Mesothelial cell of epicardium (in vitro differentiated cells): Measurements from ENCODE around the gene TUSC7. TPM values are rescaled to one million over a fixed set of nuclear protein-coding genes. Genes with fewer than 3 reads are reported as not detected.

ENCODE experiments used
- DNase-seq, 2 experiments: peaks; one replicate each; pipeline ENCODE4 v3.0.0; 2021; ENCODE audit warnings: low spot score in 2 of 2; ENCODE audit not compliant: unreplicated experiment in 2 of 2
- H3K27ac Mint-ChIP-seq: 2 replicates; pipeline ENCODE4 v1.8.0; 2021; ENCODE audit warnings: mixed read lengths
- H3K27me3 Mint-ChIP-seq: 2 replicates; pipeline ENCODE4 v1.8.0; 2021; ENCODE audit warnings: low read depth, mixed read lengths
- H3K36me3 Mint-ChIP-seq: 2 replicates; pipeline ENCODE4 v1.8.0; 2021; ENCODE audit warnings: mixed read lengths
- H3K4me1 Mint-ChIP-seq: 2 replicates; pipeline ENCODE4 v1.8.0; 2021; ENCODE audit warnings: mixed read lengths
- H3K4me3 Mint-ChIP-seq: 2 replicates; pipeline ENCODE4 v1.8.0; 2021; ENCODE audit warnings: mild to moderate bottlenecking, moderate library complexity, mixed read lengths
- H3K9me3 Mint-ChIP-seq: 2 replicates; pipeline ENCODE4 v1.8.0; 2021; ENCODE audit warnings: mixed read lengths
- CTCF ChIP-seq: fragments of 200-600 bp; sonication (generic); IDR thresholded peaks from one replicate; pipeline ENCODE4 v1.5.0; 2021; ENCODE audit warnings: antibody characterized with exemption; ENCODE audit not compliant: unreplicated experiment
- total RNA-seq: library from RNA; stranded (reverse); gene quantifications from 3 replicates; pipeline ENCODE4 v1.2.1, GENCODE V29; 2021

The TUSC7 gene
- total RNA-seq, 1 donor from 2014 or later: not detected

DNA sequence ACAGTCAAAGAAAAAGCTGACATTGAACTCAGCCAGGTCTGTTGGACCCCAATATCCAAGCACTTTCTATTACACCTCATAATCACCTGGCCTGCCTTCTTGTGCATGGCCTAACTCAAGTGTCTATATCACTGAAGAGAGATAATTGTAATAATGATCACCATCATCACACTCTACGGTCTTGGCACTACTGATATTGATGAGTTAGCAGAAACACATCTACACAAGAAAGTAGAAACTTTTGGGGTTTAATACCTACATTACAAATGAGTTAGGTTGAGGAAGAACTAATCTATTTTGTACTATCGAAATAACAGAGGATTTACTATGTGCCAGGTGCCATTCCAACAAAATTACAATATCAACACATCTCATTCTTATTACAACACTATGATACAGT, 30.7 kb downstream of the TUSC7 start:
- Mint-ChIP-seq H3K27me3 (peaks cover 14% of the 10 kb centered on the region), H3K36me3 (no peaks in the 10 kb centered on the region), H3K9me3 (peaks cover 12% of the 10 kb centered on the region), H3K4me1 (peaks cover 2% of the 10 kb centered on the region), H3K4me3 (no peak overlapping the region), H3K27ac (no peak overlapping the region)
- DNase-seq: no peak
- no peak for TF ChIP-seq CTCF

DNA sequence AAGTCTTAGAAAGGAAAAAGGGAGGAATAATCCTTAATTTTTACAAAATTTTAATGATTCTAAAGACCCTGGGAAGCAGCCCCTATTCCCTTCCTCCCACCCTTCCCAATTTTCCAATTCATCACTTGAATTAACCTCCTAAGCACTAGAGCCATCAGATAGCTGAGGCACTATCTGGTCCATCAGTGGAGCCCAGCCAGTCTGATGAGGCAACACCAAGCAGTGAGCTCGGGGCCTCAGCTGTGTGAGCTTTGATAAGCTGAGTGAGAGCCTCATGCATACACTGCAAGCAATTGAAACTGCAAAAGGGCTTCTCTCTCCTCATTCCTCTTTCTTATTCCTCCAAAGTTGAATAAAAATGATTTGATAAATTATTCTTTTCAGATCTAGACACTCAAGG, 31.9 kb downstream of the TUSC7 start:
- no peak overlapping the region for H3K4me3 Mint-ChIP-seq
- TF ChIP-seq CTCF: no peak
- peaks cover 22% of the 10 kb centered on the region for H3K27me3 Mint-ChIP-seq
- peaks cover 2% of the 10 kb centered on the region for H3K4me1 Mint-ChIP-seq
- DNase-seq: no peak
- H3K9me3 Mint-ChIP-seq: peaks cover 3% of the 10 kb centered on the region
- no peaks in the 10 kb centered on the region for H3K36me3 Mint-ChIP-seq
- H3K27ac Mint-ChIP-seq: no peak overlapping the region

DNA sequence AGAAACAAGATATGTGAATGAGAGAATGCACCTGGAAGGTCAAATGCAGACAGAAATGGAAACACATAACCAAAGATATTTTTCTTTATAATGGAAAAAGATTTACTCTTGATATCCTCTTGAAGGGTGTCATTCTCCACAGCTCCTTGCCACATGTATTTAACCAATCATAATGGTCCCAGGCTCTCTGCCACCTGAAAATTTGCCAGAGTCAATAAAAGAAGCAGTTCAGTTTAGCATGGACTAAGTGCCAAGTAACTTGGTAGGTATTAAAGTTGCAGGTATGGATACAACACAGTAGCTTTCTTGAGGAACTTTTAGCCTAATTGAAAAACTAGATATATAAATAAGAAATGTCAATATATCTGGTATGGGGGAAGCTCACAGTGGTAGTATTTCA, 33.5 kb downstream of the TUSC7 start:
- peaks cover 2% of the 10 kb centered on the region for H3K4me1 Mint-ChIP-seq
- no peaks in the 10 kb centered on the region for H3K9me3 Mint-ChIP-seq
- peaks cover 22% of the 10 kb centered on the region for H3K27me3 Mint-ChIP-seq
- no peak for DNase-seq
- H3K27ac Mint-ChIP-seq: no peak overlapping the region
- H3K36me3 Mint-ChIP-seq: no peaks in the 10 kb centered on the region
- no peak overlapping the region for H3K4me3 Mint-ChIP-seq
- no peak for TF ChIP-seq CTCF

- Mint-ChIP-seq H3K4me1 (peaks cover 7% of the 10 kb centered on the region), H3K4me3 (no peak overlapping the region), H3K9me3 (no peaks in the 10 kb centered on the region), H3K36me3 (no peaks in the 10 kb centered on the region), H3K27ac (no peak overlapping the region), H3K27me3 (peaks cover 14% of the 10 kb centered on the region)
- TF ChIP-seq CTCF: no peak
- DNase-seq: no peak
These were observed 39.8 kb downstream of the TUSC7 start for GRCh38 chr3:116749388-116749787.

DNA sequence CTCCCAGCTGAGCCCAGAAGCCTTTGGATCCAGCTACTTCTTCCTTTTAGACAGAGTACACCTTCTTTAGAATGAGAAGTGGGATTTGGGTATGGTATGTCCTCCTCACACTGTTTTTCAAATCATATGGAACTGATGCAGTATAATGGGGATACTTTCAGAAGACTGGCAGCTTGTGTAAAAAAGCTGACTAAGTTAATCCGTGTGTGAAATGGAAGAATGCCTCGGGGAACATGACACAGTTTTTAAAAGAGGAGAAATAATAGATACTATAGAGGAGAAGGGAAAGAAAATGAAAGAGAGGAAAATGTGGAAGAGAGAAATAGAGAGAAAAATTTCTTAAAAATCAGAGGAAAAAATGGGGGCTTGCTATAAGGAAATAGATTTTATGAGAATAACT, 47.7 kb downstream of the TUSC7 start:
- Mint-ChIP-seq H3K27ac (no peak overlapping the region), H3K4me1 (no peaks in the 10 kb centered on the region), H3K36me3 (no peaks in the 10 kb centered on the region), H3K27me3 (peaks cover 34% of the 10 kb centered on the region), H3K9me3 (no peaks in the 10 kb centered on the region), H3K4me3 (no peak overlapping the region)
- DNase-seq: no peak
- TF ChIP-seq CTCF: no peak

DNA sequence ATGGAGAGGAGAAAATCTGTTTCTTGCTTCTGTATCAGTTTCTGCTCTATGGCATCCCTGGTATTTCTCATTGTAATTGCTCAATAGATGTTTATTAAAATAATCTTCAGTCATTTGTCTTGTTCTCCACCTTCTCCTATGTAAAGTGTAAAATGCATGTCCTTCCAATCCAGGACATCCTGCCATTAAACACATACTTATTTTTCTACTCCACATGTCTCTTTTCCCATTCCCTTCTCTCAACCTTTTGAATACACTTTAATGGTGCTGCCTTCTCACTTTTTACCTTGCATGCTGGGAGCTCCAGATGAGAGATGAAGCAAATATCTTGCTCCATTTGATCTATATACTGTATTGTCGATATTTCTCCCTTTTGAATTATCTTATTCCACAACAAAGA, 49.7 kb downstream of the TUSC7 start:
- H3K9me3 Mint-ChIP-seq: no peaks in the 10 kb centered on the region
- DNase-seq: no peak
- no peaks in the 10 kb centered on the region for H3K36me3 Mint-ChIP-seq
- TF ChIP-seq CTCF: no peak
- H3K4me3 Mint-ChIP-seq: no peak overlapping the region
- no peak overlapping the region for H3K27ac Mint-ChIP-seq
- H3K4me1 Mint-ChIP-seq: no peaks in the 10 kb centered on the region
- peaks cover 44% of the 10 kb centered on the region for H3K27me3 Mint-ChIP-seq
